ENCODE data around the gene SUMO4. TPM values are rescaled to one million over a fixed set of nuclear protein-coding genes. Genes with fewer than 3 reads are reported as not detected.

Gene SUMO4
- polyA plus RNA-seq, 1 of the 3 experiments (the other 2 are of a cell fraction): not detected

GRCh38 chr6:149405823-149406765, 6.0 kb downstream of the SUMO4 start (continued):
- TF ChIP-seq SMC3 (IDR thresholded peaks at IDR 0.05; ENCODE audit: low read depth, low read length): no peak
- TF ChIP-seq MEF2A (IDR thresholded peaks at IDR 0.05; ENCODE audit: borderline replicate concordance, low read depth): no peak
- TF ChIP-seq JUND (IDR thresholded peaks at IDR 0.05): no peak
- no peak for TF ChIP-seq ZBTB33 (IDR thresholded peaks at IDR 0.05; ENCODE audit: borderline replicate concordance, low read depth)
- TF ChIP-seq RCOR1 (IDR thresholded peaks at IDR 0.05; ENCODE audit: low read length): no peak
- TF ChIP-seq MAX (IDR thresholded peaks at IDR 0.05; ENCODE audit: low read depth): no peak
- no peak for TF ChIP-seq GATA2 (CRISPR knock-in tag; IDR thresholded peaks at IDR 0.05)

GRCh38 chr6:149409617-149410016, 9.6 kb downstream of the SUMO4 start:
- H3K4me1 ChIP-seq (ENCODE audit: control insufficient read depth in 1 of 2, insufficient read depth in 2 of 2, low read depth in 1 of 2, low read length in 1 of 2): no peaks in the 10 kb centered on the region; a peak in 1 of 4 replicates
- WGBS (ENCODE audit: low lambda C conversion rate): 95% methylated on average over 3 of the region's 3 CpGs

GRCh38 chr6:149410557-149410956, 10.5 kb downstream of the SUMO4 start:
- H3K9me3 ChIP-seq: no peaks in the 10 kb centered on the region
- no peaks in the 10 kb centered on the region for H3K79me2 ChIP-seq (ENCODE audit: insufficient read depth)
- no peaks in the 10 kb centered on the region for H3K9me2 ChIP-seq
- H3K4me3 ChIP-seq (ENCODE audit: low read depth in 2 of 2, low read length in 1 of 2): no peak overlapping the region
- no peak overlapping the region for H3K9ac ChIP-seq
- POLR2A ChIA-PET: no interaction called here
- H3F3A ChIP-seq (replicated peaks; ENCODE audit: insufficient read depth): peaks cover 18% of the 10 kb centered on the region
- no peak for DNase-seq
- peaks cover 52 to 56% of the 10 kb centered on the region in 2 experiments for H3K36me3 ChIP-seq (replicated peaks in 1 of 2; ENCODE audit: control insufficient read depth in 1 of 2, insufficient read depth in 2 of 2, low read length in 1 of 2)
- H3K4me1 ChIP-seq (ENCODE audit: control insufficient read depth in 1 of 2, insufficient read depth in 2 of 2, low read depth in 1 of 2, low read length in 1 of 2): no peaks in the 10 kb centered on the region; a peak in 1 of 4 replicates
- H3K27me3 ChIP-seq (ENCODE audit: insufficient read depth): no peaks in the 10 kb centered on the region
- no peak overlapping the region for H2AFZ ChIP-seq (ENCODE audit: low read depth)
- CTCF ChIA-PET: interaction anchor here (1.8 kb wide), 1 partner anchor 22 kb away, joined by 5 read pairs; no protein-coding TSS in a partner anchor
- H4K20me1 ChIP-seq (ENCODE audit: insufficient read depth): no peaks in the 10 kb centered on the region
- no peak overlapping the region for H3K4me2 ChIP-seq
- no peak overlapping the region for H3K27ac ChIP-seq (ENCODE audit: low read depth in 2 of 2, low read length in 1 of 2)
- TF ChIP-seq POLR2AphosphoS5 (IDR thresholded peaks at IDR 0.05; ENCODE audit: low read depth, low read length) (no peak), CTCF (IDR thresholded peaks at IDR 0.05) (no peak), GATA2 (CRISPR knock-in tag; IDR thresholded peaks at IDR 0.05) (no peak), IRF3 (IDR thresholded peaks at IDR 0.05; ENCODE audit: low read depth, low read length) (no peak), TAF1 (IDR thresholded peaks at IDR 0.05; ENCODE audit: borderline replicate concordance, low read depth, low read length) (no peak), RAD21 (IDR thresholded peaks at IDR 0.05; ENCODE audit: low read length) (no peak), EZH2phosphoT487 (IDR thresholded peaks at IDR 0.05; ENCODE audit: borderline replicate concordance, low read depth) (no peak), SIN3A (IDR thresholded peaks at IDR 0.05; ENCODE audit: borderline replicate concordance, low read depth, low read length) (no peak), JUND (IDR thresholded peaks at IDR 0.05) (no peak), TCF12 (IDR thresholded peaks at IDR 0.05) (no peak), MAX (IDR thresholded peaks at IDR 0.05; ENCODE audit: low read depth) (no peak), ELF1 (IDR thresholded peaks at IDR 0.05) (no peak)

More at GRCh38 chr6:149409617-149410016, 9.6 kb downstream of the SUMO4 start:
- H3K9me3 ChIP-seq: no peaks in the 10 kb centered on the region
- TF ChIP-seq FOXM1 (IDR thresholded peaks at IDR 0.05; ENCODE audit: low read depth): no peak
- TF ChIP-seq SIN3A (IDR thresholded peaks at IDR 0.05; ENCODE audit: borderline replicate concordance, low read depth, low read length): no peak
- TF ChIP-seq RCOR1 (IDR thresholded peaks at IDR 0.05; ENCODE audit: low read length): no peak
- no peak for TF ChIP-seq MAX (IDR thresholded peaks at IDR 0.05; ENCODE audit: low read depth)
- no peak for TF ChIP-seq EZH2phosphoT487 (IDR thresholded peaks at IDR 0.05; ENCODE audit: borderline replicate concordance, low read depth)
- ChIA-PET CTCF (interaction anchor here (1.8 kb wide), 1 partner anchor 23 kb away, joined by 5 read pairs; no protein-coding TSS in a partner anchor), POLR2A (no interaction called here)
- no peak overlapping the region for H3K9ac ChIP-seq
- no peaks in the 10 kb centered on the region for H3K27me3 ChIP-seq (ENCODE audit: insufficient read depth)
- H4K20me1 ChIP-seq (ENCODE audit: insufficient read depth): no peaks in the 10 kb centered on the region
- no peak overlapping the region for H3K27ac ChIP-seq (ENCODE audit: low read depth in 2 of 2, low read length in 1 of 2)
- no peak overlapping the region for H3K4me3 ChIP-seq (ENCODE audit: low read depth in 2 of 2, low read length in 1 of 2)
- no peak overlapping the region for H3K4me2 ChIP-seq
- H3F3A ChIP-seq (replicated peaks; ENCODE audit: insufficient read depth): peaks cover 18% of the 10 kb centered on the region
- no peak for DNase-seq
- no peaks in the 10 kb centered on the region for H3K9me2 ChIP-seq
- no peaks in the 10 kb centered on the region for H3K79me2 ChIP-seq (ENCODE audit: insufficient read depth)
- no peak overlapping the region for H2AFZ ChIP-seq (ENCODE audit: low read depth)
- peaks cover 56 to 66% of the 10 kb centered on the region in 2 experiments for H3K36me3 ChIP-seq (replicated peaks in 1 of 2; ENCODE audit: control insufficient read depth in 1 of 2, insufficient read depth in 2 of 2, low read length in 1 of 2)
